Lung (tissue), 13 donors: ENCODE measurements around the gene CA14. TPM values are rescaled to one million over a fixed set of nuclear protein-coding genes. Genes with fewer than 3 reads are reported as not detected.

ENCODE experiments used
- ATAC-seq: fragments of 200-7000 bp; cut with Tn5 transposase; one replicate; pipeline ENCODE4 v1.9.1; 2020; ENCODE audit warnings: moderate number of reproducible peaks; ENCODE audit not compliant: insufficient read depth, low FRiP score
- DNase-seq, 3 donors: peaks; one replicate each; pipeline ENCODE4 v3.0.0-alpha.2; 2013 to 2017
- H3K27ac ChIP-seq, 2 donors: one replicate each; pipeline ENCODE4 v1.5.1; 2013; ENCODE audit warnings: mild to moderate bottlenecking in 2 of 2, moderate library complexity in 2 of 2, control low read depth in 1 of 2, inconsistent platforms in 1 of 2, low read depth in 1 of 2, low read length in 1 of 2
- H3K27me3 ChIP-seq, 3 donors: one replicate each; pipeline ENCODE4 v1.5.1; 2013; ENCODE audit warnings: low read length in 2 of 3; ENCODE audit not compliant: control insufficient read depth in 3 of 3, insufficient read depth in 3 of 3
- H3K36me3 ChIP-seq, 4 donors: one replicate each; pipeline ENCODE4 v1.5.1; 2013; ENCODE audit warnings: low read length in 4 of 4, mild to moderate bottlenecking in 1 of 4, moderate library complexity in 1 of 4; ENCODE audit not compliant: control insufficient read depth in 4 of 4, insufficient read depth in 4 of 4
- H3K4me1 ChIP-seq, 5 donors: one replicate each; pipeline ENCODE4 v1.5.1; 2013; ENCODE audit warnings: low read length in 5 of 5, mild to moderate bottlenecking in 2 of 5, moderate library complexity in 1 of 5; ENCODE audit not compliant: control insufficient read depth in 5 of 5, insufficient read depth in 5 of 5
- H3K4me3 ChIP-seq: one replicate; pipeline ENCODE4 v1.5.1; 2013; ENCODE audit warnings: mild to moderate bottlenecking, control low read depth, moderate library complexity
- H3K9ac ChIP-seq, 2 donors: one replicate each; pipeline ENCODE4 v1.5.1; 2013; ENCODE audit warnings: low read length in 2 of 2, control low read depth in 1 of 2; ENCODE audit not compliant: insufficient read depth in 1 of 2
- H3K9me3 ChIP-seq, 4 donors: one replicate each; pipeline ENCODE4 v1.5.1; 2013; ENCODE audit warnings: low read length in 3 of 4, mild to moderate bottlenecking in 1 of 4, moderate library complexity in 1 of 4; ENCODE audit not compliant: control insufficient read depth in 4 of 4, insufficient read depth in 3 of 4
- CTCF ChIP-seq: IDR thresholded peaks from 2 replicates; pipeline ENCODE4 v1.5.1; 2012; ENCODE audit warnings: mild to moderate bottlenecking; ENCODE audit errors: control extremely low read depth, extremely low read depth
- WGBS, 2 donors: extraction: QIAGEN DNeasy Blood & Tissue Kit; methylation state at CpG; one replicate each; pipeline ENCODE4 v1.1.7; 2013; 5-methylcytosine and 5-hydroxymethylcytosine counted together
- polyA plus RNA-seq, 2 donors: library from polyadenylated mRNA; stranded (reverse); fragments of 200-250 nt; gene quantifications; one replicate each; pipeline ENCODE4 v1.2.1, GENCODE V29; 2013
- small RNA-seq: library from RNA; depleted of rRNA; stranded (forward); fragments of <200 nt; gene quantifications from one replicate; pipeline ENCODE3, GENCODE V24; 2014; ENCODE audit warnings: low replicate concordance
- total RNA-seq, 2 donors: library from RNA; depleted of rRNA in 1 of 2; stranded (reverse); fragments of >200 nt in 1 of 2; gene quantifications; one replicate each; pipeline ENCODE4 v1.2.1, GENCODE V29; 2014 to 2021
- donor health status: control.
- donor health status: control.
- donor health status: Bipolar disorder and iron deficiency.
- donor health status: healthy.
- donor health status: DM: yes; HTN: yes; CAD: no.

The CA14 gene
- total and polyA plus RNA-seq, 4 donors, result 0.14 to 0.40 (median 0.24) TPM

DNA sequence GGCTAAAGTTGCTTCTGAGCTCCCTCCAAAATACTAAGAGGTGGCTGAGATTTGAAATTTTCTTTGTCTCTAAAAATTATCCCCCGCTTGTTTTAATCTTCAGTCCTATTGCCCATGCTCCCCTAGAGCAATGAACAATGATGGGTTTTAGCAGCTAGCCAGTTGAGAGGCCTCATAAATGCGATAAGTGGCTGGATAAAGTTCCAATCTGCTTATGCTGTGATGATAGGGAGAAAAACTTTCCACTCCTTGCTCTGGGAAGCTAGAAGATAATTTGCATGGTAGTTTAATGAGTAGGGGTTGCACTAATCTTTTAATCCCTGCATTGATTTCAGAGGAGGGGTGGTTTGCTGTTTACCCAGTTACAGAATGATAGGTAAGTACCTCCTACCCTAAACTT, 54.2 kb downstream of the CA14 start:
- H3K27ac ChIP-seq, result no peak overlapping the region
- peaks cover 0 to 16% (median 4%) of the 10 kb centered on the region in 4 donors for H3K36me3 ChIP-seq
- H3K4me1 ChIP-seq, result peaks cover 0 to 2% (median 0%) of the 10 kb centered on the region in 5 donors
- TF ChIP-seq CTCF, result no peak
- 84 to 92% methylated on average over 2 of the region's 2 CpGs for WGBS, 2 donors
- no peaks in the 10 kb centered on the region for H3K27me3 ChIP-seq
- H3K4me3 ChIP-seq, result no peak overlapping the region
- H3K9me3 ChIP-seq, result no peaks in the 10 kb centered on the region
- no peak for DNase-seq
- no peak overlapping the region for H3K9ac ChIP-seq
- no peak for ATAC-seq

Small RNAs within 50 kb of the gene (small RNA-seq; reads per million reads assigned to genes)
- gene RN7SL480P (not detected), gene RNU2-17P (1.1 reads per million, percentile 83 among the genes with 10 or more reads in this experiment)

Other genes starting within 250 kb of the CA14 start
- 10 to 100 TPM; 26.4 to 28.3 TPM for gene OTUD7B, start 247.0 kb upstream of the CA14 start, total RNA-seq
- 1 to 10 TPM; 4.0 to 7.9 TPM for gene OTUD7B, start 247.0 kb upstream of the CA14 start, polyA plus RNA-seq
- 10 to 100 TPM; 31.0 to 86.7 TPM for gene VPS45, start 190.0 kb upstream of the CA14 start, total RNA-seq
- gene VPS45, start 190.0 kb upstream of the CA14 start, polyA plus RNA-seq, result 10 to 100 TPM; 16.3 to 21.1 TPM
- 10 to 100 TPM; 41.6 to 60.6 TPM for gene PLEKHO1, start 107.9 kb upstream of the CA14 start, total RNA-seq
- gene PLEKHO1, start 107.9 kb upstream of the CA14 start, polyA plus RNA-seq, result 10 to 100 TPM; 59.7 to 88.0 TPM
- 10 to 100 TPM; 28.6 to 37.7 TPM for gene ANP32E, start 21.7 kb upstream of the CA14 start, total RNA-seq
- gene ANP32E, start 21.7 kb upstream of the CA14 start, polyA plus RNA-seq, result 10 to 100 TPM; 20.8 to 39.1 TPM
- 100 to 1,000 TPM in 1 of 2 donors, 10 to 100 TPM in 1; 95.0 to 142 TPM for gene APH1A, start 11.2 kb downstream of the CA14 start, total RNA-seq
- gene APH1A, start 11.2 kb downstream of the CA14 start, polyA plus RNA-seq, result 100 to 1,000 TPM; 128 to 164 TPM
- 10 to 100 TPM in 1 of 2 donors, 1 to 10 TPM in 1; 7.0 to 39.6 TPM for gene C1orf54, start 15.0 kb downstream of the CA14 start, total RNA-seq
- gene C1orf54, start 15.0 kb downstream of the CA14 start, polyA plus RNA-seq, result 10 to 100 TPM in 1 of 2 donors, 1 to 10 TPM in 1; 9.7 to 21.3 TPM
- 1 to 10 TPM; 1.3 to 6.5 TPM for gene CIART, start 24.8 kb downstream of the CA14 start, total RNA-seq
- 1 to 10 TPM; 3.4 to 8.0 TPM for gene CIART, start 24.8 kb downstream of the CA14 start, polyA plus RNA-seq
- gene MRPS21, start 36.1 kb downstream of the CA14 start, total RNA-seq, result 10 to 100 TPM; 31.4 to 53.1 TPM
- gene MRPS21, start 36.1 kb downstream of the CA14 start, polyA plus RNA-seq, result 100 to 1,000 TPM in 1 of 2 donors, 10 to 100 TPM in 1; 48.5 to 169 TPM
- gene PRPF3, start 63.8 kb downstream of the CA14 start, total RNA-seq, result 10 to 100 TPM; 52.8 to 89.6 TPM
- gene PRPF3, start 63.8 kb downstream of the CA14 start, polyA plus RNA-seq, result 10 to 100 TPM; 33.2 to 36.8 TPM
- gene RPRD2, start 106.4 kb downstream of the CA14 start, total RNA-seq, result 10 to 100 TPM; 22.2 to 27.8 TPM
- gene RPRD2, start 106.4 kb downstream of the CA14 start, polyA plus RNA-seq, result 1 to 10 TPM; 7.1 to 7.2 TPM
- 10 to 100 TPM; 15.2 to 20.5 TPM for gene TARS2, start 229.6 kb downstream of the CA14 start, total RNA-seq
- 10 to 100 TPM; 14.3 to 14.5 TPM for gene TARS2, start 229.6 kb downstream of the CA14 start, polyA plus RNA-seq